ENCODE data around the gene PACRGL.

The PACRGL gene

DNA sequence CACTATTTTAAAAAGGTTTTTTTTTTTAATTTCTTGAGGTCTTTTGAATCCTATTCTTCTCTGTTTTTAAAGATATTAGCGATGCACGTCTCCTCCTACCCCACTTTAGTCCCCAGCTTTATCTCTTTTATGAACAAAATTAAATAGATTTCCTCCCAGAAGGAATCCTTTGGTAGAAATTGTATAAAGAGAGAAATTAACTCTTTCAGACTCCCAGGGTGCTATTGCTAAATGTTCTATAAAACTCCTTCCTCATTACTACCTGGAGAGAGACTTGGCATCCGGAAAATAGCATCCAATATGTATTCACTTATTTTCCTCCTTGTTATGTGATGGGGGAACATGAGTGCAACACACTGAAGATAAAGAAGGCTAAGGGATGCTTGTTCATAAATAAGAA, 16.5 kb upstream of the PACRGL start:
- Histone ChIP-seq H3K9me3 (ENCODE audit: severe bottlenecking) (no peaks in the 10 kb centered on the region), H3K36me3 (ENCODE audit: low read depth) (no peaks in the 10 kb centered on the region), H3K4me3 (ENCODE audit: severe bottlenecking) (no peak overlapping the region), H3K27me3 (ENCODE audit: insufficient read depth, poor library complexity, severe bottlenecking) (no peaks in the 10 kb centered on the region), H3K4me1 (ENCODE audit: insufficient read depth, poor library complexity, severe bottlenecking) (no peaks in the 10 kb centered on the region), H3K27ac (ENCODE audit: poor library complexity, severe bottlenecking) (no peak overlapping the region)
- TF ChIP-seq, protein P1, sequence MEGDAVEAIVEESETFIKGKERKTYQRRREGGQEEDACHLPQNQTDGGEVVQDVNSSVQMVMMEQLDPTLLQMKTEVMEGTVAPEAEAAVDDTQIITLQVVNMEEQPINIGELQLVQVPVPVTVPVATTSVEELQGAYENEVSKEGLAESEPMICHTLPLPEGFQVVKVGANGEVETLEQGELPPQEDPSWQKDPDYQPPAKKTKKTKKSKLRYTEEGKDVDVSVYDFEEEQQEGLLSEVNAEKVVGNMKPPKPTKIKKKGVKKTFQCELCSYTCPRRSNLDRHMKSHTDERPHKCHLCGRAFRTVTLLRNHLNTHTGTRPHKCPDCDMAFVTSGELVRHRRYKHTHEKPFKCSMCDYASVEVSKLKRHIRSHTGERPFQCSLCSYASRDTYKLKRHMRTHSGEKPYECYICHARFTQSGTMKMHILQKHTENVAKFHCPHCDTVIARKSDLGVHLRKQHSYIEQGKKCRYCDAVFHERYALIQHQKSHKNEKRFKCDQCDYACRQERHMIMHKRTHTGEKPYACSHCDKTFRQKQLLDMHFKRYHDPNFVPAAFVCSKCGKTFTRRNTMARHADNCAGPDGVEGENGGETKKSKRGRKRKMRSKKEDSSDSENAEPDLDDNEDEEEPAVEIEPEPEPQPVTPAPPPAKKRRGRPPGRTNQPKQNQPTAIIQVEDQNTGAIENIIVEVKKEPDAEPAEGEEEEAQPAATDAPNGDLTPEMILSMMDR (IDR thresholded peaks at IDR 0.05; ENCODE audit: poor library complexity, severe bottlenecking), result no peak
- no peak for DNase-seq (ENCODE audit: low spot score)
- ATAC-seq (ENCODE audit: low read depth), result no peak

DNA sequence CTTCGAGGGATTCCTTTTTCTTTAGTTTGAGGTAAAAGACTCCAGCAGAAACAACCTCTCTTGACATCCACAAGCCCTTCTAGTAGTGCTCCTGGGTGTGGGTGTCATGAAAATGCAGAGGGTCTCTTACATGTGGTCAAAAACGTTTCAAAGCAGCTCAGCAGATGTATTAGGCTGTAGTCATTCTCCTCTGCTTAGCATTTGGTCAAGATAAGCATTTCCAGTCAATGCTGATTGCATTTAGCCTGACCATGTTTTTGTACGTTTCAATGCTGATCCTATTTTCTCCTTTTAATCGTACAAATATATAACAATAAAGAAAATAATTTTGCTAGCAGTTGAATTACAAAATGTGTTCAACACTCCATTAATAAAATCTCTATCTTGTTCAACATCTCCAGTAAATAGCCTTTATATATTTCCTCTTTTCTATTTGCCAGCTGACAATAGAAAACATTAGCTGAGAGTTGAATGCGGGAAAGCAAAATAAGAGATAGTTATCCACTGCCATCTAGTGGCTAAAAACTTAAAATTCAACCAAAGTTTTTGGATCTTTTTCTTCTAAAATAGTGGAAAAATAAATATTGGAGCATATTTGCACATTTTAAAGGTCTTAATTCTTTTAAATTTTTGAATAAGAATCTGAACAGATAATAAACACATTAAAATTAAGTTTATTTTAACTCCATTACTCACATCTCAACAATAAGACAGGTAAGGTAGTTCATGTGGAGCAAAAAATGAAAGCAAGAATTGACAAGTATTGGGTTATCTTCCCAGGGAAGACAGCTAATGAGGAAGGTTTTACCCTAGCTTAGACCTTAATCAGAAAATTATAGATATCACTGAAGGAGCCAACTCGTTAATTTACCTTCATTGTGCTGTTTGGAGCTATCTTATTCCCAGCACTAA, 15.2 kb upstream of the PACRGL start:
- ATAC-seq (ENCODE audit: low read depth), result no peak
- DNase-seq (ENCODE audit: low spot score), result no peak
- TF ChIP-seq, protein P1 (IDR thresholded peaks at IDR 0.05; ENCODE audit: poor library complexity, severe bottlenecking), result peak; percentile 86

DNA sequence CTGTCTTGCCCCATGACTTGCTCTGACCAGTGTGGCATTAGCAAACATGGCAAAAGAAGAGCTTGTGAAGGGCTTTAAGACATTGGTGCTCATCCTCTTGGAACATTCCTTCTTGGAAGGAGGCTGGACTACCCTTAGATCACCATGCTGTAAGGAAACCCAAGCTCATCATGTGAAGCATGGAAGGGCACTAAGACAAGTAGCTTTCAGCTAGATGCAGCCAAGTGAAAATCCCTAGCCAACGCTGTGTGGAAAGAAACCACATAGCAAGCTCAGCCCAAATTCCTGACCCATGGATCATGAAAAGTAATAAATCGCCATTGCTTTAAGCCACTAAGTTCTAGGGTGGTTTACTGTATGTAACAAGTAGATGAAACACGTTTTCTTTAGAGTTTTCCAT, 12.4 kb upstream of the PACRGL start:
- Histone ChIP-seq H3K27ac (ENCODE audit: poor library complexity, severe bottlenecking) (no peak overlapping the region), H3K4me1 (ENCODE audit: insufficient read depth, poor library complexity, severe bottlenecking) (no peaks in the 10 kb centered on the region), H3K36me3 (ENCODE audit: low read depth) (no peaks in the 10 kb centered on the region), H3K27me3 (ENCODE audit: insufficient read depth, poor library complexity, severe bottlenecking) (no peaks in the 10 kb centered on the region), H3K4me3 (ENCODE audit: severe bottlenecking) (no peak overlapping the region), H3K9me3 (ENCODE audit: severe bottlenecking) (no peaks in the 10 kb centered on the region)
- no peak for DNase-seq (ENCODE audit: low spot score)
- TF ChIP-seq, protein P1 (IDR thresholded peaks at IDR 0.05; ENCODE audit: poor library complexity, severe bottlenecking), result no peak
- ATAC-seq (ENCODE audit: low read depth), result peak; percentile 66

More for the DNA sequence above, 15.2 kb upstream of the PACRGL start:
- no peaks in the 10 kb centered on the region for H3K4me1 ChIP-seq (ENCODE audit: insufficient read depth, poor library complexity, severe bottlenecking)
- H3K27ac ChIP-seq (ENCODE audit: poor library complexity, severe bottlenecking), result no peak overlapping the region
- H3K36me3 ChIP-seq (ENCODE audit: low read depth), result no peaks in the 10 kb centered on the region
- no peaks in the 10 kb centered on the region for H3K27me3 ChIP-seq (ENCODE audit: insufficient read depth, poor library complexity, severe bottlenecking)
- no peaks in the 10 kb centered on the region for H3K9me3 ChIP-seq (ENCODE audit: severe bottlenecking)
- H3K4me3 ChIP-seq (ENCODE audit: severe bottlenecking), result no peak overlapping the region

DNA sequence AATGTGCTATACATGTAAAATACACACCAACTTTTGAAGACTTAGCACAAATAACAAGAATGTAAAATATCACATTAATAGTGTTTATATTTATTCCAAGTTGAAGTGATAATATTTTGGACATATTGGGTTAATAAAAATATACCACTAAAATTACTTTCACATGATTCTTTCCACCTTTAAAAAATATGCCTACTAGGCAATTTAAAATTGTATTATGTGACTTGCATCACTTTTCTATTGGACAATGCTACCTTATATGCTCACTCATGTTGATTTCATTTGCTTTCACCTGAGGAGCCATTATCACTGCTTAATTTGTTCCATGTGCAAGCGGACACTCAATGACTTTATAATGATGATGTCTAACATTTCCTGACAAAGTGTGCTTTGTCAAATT, 3.4 kb upstream of the PACRGL start:
- H3K9me3 ChIP-seq (ENCODE audit: severe bottlenecking), result no peaks in the 10 kb centered on the region
- no peaks in the 10 kb centered on the region for H3K36me3 ChIP-seq (ENCODE audit: low read depth)
- no peak for DNase-seq (ENCODE audit: low spot score)
- no peaks in the 10 kb centered on the region for H3K4me1 ChIP-seq (ENCODE audit: insufficient read depth, poor library complexity, severe bottlenecking)
- H3K27ac ChIP-seq (ENCODE audit: poor library complexity, severe bottlenecking), result no peak overlapping the region
- no peak overlapping the region for H3K4me3 ChIP-seq (ENCODE audit: severe bottlenecking)
- no peak for ATAC-seq (ENCODE audit: low read depth)
- TF ChIP-seq, protein P1 (IDR thresholded peaks at IDR 0.05; ENCODE audit: poor library complexity, severe bottlenecking), result no peak
- no peaks in the 10 kb centered on the region for H3K27me3 ChIP-seq (ENCODE audit: insufficient read depth, poor library complexity, severe bottlenecking)

DNA sequence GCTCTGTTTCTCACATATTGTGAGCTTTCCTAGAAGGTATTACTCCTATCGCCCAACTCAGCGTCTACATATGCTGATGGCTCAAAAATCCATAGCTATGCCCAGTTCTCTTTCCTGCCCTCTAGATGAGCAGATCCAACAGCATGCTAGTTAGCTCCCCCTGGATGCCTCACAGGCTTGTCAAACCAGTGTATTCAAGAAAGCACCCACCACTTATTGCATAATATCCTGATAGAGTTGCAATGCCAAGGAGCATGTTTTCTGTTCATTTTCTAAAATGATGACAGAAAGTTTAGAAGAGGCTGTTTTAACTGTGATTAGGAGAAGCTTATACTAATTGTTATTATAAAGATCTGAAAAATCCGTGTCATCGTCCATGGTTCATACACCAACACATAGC, 1.9 kb upstream of the PACRGL start:
- no peak for DNase-seq (ENCODE audit: low spot score)
- no peaks in the 10 kb centered on the region for H3K27me3 ChIP-seq (ENCODE audit: insufficient read depth, poor library complexity, severe bottlenecking)
- H3K27ac ChIP-seq (ENCODE audit: poor library complexity, severe bottlenecking), result no peak overlapping the region
- H3K36me3 ChIP-seq (ENCODE audit: low read depth), result 0 out of 2 replicates have a peak, but pooled peaks cover 3% of the 10 kb centered on the region
- H3K4me3 ChIP-seq (ENCODE audit: severe bottlenecking), result no peak overlapping the region
- TF ChIP-seq, protein P1 (IDR thresholded peaks at IDR 0.05; ENCODE audit: poor library complexity, severe bottlenecking), result no peak
- no peak for ATAC-seq (ENCODE audit: low read depth)
- no peaks in the 10 kb centered on the region for H3K9me3 ChIP-seq (ENCODE audit: severe bottlenecking)
- no peaks in the 10 kb centered on the region for H3K4me1 ChIP-seq (ENCODE audit: insufficient read depth, poor library complexity, severe bottlenecking)

All from RWPE2 (cell line).